Suppressor macrophage treated with lipopolysaccharide for 4 hours (primary cell): ENCODE results near the gene LIPG.
"Not testable (repeated sequence)": the region's sequence is repeated elsewhere in the genome, so short reads cannot be mapped to it uniquely, and the experiment has no call there.

ENCODE experiments used
- DNase-seq: peaks from one replicate; pipeline ENCODE4 v3.0.0-alpha.2; 2020

The LIPG gene

DNA sequence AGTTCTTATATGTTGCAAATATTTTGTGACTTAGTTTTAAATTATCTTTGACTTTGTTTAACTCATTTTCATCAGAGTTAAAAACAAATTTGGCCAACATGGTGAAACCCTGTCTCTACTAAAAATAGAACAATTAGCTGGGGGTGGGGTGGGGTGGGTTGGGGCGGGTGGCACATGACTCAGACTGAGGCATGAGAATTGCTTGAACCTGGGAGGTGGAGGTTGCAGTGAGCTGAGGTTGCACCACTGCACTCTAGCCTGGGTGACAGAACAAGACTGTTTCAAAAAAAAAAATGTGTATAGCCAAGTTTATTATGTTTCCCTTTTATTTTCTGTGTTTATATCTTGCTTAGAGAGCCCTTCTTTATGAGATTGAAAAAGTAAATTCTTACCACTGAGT lies 14.2 kb upstream of the LIPG start:
- no peak for DNase-seq

DNA sequence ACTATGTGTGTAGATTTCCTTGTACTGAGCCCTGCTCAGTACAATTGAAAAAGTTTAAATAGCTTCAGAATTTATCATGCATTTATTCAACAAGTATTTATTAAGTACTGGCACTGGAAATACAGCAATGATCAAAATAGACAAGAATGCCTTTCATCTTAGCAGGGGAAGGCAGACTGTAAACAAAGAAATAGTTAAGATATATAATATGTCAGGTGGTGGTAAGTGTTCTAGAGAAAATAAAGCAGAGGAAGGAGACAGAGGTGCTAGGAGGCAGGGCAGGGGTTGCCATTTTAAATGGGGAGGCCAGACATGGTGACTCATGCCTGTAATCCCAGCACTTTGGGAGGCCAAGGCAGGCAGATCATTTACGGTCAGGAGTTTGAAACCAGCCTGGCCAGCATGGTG lies 13.6 kb upstream of the LIPG start:
- no peak for DNase-seq

DNA sequence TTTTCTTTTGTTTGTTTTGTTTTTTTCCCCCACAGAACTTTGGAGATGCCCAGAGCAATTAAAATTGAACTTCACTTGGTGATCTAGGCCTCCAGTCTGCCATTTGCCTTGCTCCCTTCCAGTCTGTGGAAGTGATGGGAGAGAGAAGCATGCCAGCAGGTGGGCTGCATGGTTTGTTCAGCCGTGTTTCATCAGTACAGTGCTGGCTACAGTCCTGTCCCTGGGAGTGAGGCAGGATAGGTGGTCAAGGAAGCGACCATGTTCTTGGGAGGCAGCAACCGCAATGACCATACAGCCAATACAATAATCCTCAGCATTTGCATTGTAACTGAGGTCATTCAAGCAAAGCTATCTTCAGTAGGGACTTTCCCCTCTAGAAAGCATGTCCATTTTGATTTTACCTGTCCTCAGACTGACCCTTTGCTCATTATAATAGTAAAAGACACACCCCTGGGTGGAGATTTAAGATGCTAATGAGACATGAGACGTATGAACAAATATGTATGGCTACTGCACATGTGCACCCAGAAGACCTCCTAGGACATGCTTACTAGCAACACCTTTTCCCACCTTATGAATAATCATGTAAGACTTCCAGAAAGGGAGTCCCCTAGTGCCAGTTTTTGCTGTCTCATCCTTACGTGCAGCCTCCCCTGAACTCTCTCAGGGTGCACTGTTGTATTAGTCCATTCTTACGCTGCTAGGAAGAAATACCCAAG lies 11.1 kb upstream of the LIPG start:
- no peak for DNase-seq

DNA sequence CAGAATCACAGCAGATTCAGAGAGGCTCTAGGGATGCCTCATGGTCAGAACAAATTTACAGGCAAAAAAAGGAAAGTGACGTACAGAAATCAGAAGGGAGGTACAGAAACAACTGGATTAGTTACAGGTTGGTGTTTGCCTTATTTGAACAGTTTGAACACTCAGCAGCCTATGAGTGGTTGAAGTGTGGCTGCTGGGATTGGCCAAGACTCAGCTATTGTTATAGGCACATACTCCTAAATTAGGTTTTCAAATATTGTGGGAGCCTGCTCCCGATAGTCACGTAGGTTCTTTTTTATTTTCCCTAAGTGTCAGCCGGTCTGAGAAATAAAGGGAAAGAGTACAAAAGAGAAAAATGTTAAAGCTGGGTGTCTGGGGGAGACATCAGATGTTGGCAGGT lies 8.9 kb upstream of the LIPG start:
- no peak for DNase-seq

DNA sequence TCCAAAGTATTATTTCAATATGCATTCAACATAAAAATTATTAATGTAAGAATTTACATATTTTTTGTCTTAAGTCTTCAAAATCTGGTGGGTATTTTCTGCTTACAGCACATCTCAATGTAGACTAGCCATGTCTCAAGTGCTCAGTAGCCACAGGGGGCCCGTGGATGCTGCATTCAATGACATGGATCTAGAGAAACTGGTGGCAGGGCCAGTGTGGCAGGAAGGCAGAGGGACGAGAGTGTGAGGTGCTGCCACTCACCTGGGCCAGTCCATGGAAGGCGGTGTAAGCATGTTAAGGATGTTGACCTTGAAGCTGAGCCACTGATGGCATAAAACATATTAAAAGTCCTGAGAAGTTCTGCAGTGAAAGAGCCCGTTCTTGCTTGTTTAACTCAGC lies 6.2 kb upstream of the LIPG start:
- DNase-seq = no peak

DNA sequence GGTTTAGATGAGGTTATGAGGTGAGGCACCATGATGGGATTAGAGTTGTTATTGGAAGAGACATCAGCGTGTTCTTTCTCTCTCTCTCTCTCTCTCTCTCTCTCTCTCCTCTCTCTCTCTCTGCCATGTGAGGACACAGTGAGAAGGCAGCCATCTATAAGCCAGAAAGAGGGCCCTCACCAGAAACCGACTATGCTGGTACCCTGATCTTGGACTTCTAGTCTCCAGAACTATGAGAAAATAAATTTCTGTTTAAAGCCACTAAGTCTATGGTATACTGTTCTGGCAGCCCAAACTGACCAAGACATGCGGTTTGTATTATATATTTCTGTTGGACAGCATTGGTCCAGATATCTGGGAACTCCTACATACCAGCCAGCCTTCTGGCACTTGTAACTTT lies 3.5 kb upstream of the LIPG start:
- no peak for DNase-seq

DNA sequence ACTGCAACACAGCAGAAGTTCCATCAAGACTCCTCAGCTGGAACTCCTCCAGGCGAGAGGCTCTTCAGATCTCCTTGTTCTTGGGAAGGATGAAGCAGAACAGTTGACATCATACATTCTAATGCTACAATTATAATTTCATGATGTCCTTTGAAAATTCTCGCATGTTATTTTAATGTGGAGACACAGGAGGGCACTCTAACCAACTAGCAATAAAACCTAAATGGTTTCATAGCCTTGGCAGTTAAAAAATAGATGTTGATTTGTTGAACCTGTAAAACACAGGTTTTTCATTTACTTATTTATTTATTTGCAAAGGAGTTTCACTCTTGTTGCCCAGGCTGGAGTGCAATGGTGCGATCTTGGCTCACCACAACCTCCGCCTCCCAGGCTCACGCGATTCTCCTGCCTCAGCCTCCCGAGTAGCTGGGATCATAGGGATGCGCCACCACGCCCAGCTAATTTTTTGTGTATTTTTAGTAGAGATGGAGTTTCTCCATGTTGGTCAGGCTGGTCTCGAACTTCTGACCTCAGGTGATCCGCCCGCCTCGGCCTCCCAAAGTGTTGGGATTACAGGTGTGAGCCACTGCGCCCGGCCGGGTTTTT lies 2.4 kb upstream of the LIPG start:
- DNase-seq = peak; percentile 11

DNA sequence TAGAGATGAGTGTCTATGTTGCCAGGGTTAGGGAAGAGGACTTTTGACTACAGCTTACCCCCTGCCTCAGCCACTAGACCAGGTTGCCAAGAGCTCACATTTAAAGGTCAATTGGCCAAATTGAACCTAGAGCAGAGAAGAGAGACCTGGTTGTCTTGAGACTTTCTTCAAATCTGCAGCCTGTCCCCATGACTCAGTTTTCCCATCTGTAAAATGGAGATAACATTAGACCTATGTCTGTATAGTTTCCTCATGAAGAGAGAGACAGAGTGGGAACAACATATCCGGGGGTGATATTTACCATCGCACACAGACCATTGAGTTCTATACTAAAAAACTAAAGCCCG lies 1.6 kb upstream of the LIPG start:
- DNase-seq = no peak

DNA sequence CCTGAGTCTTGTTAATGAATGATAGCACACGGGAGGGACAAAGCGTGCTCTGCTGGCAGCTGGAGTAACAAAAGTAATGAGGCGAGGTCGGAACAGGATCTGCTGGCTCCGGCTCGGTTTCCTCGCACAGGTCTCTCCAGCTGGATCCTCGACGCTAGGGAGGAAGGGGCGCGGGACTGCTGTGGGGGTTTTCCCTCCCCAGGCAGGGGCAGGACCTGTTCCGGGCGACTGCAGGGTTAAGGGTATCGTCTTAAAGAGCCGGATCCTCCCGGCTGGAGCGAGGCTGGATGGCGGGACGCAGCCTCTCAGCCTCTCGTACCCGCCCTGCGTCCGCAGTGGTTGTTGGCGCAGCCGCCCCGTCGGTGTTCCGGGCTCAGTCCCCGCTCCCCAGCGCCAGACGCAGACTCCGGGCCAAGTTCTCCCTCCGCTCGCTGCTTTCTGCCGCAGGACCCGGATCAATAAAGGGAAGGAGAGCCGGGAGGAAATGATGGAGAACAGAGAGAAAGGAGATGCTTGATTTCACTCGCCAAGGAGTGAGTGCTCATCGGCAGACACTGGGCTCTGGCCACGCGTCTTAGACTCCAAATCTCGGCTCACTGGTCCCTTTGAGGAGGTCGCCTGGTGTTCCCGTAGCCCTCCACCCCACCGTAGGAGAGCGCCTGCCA lies 1.1 kb upstream of the LIPG start:
- DNase-seq = no peak

DNA sequence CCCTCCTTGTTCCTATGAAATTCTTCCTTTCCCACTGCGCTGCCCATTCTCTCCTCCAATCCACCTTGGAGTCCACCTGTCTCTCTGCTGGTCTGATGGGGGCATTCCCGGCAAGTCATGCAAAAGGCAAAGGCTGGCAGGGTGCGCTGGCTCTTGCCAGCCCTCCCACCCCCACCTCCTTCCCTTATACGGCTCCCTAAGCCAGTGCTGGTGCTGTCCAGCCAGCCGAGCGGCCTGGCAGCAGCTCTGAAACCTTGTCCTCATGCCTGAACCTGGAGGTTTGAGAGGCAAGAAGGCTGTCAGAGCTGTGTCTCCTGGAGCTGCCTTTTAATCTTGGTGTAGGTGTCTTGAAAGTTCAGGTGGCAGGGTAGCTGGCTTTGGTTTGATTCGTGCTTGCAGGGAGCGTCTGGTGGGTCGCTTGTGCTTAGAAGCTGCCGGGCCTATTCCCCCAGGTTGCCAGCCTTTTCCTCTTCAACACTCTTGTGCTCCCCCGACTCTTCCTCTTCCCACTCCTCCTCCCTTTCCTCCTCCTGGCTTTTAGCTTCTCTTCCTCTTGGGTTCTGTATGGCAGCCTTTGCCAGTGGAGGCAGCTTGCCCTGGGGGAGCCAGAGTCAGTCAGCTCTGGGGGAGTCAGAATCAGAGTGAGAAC lies 748 bp downstream of the LIPG start:
- DNase-seq = no peak

DNA sequence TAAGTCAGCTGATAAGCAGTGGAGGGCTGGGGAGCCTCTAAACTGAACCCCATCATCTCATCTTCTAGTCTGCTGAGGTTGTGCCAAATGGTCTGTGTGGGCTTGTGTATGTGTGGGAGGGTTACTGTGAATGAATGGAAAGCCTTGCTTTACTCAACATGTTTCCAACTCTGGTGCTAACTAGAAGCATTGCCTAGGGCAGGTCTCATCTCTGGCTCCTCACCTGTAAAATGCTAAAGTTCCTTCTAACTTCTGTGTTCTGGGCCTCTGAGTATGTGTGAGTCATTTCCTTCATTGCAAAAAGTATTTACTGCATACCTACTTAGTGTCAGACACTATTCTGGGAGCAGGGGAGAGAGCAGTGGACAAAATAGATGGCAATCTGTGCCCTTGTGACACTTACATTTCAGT lies 1.3 kb downstream of the LIPG start:
- DNase-seq = no peak

DNA sequence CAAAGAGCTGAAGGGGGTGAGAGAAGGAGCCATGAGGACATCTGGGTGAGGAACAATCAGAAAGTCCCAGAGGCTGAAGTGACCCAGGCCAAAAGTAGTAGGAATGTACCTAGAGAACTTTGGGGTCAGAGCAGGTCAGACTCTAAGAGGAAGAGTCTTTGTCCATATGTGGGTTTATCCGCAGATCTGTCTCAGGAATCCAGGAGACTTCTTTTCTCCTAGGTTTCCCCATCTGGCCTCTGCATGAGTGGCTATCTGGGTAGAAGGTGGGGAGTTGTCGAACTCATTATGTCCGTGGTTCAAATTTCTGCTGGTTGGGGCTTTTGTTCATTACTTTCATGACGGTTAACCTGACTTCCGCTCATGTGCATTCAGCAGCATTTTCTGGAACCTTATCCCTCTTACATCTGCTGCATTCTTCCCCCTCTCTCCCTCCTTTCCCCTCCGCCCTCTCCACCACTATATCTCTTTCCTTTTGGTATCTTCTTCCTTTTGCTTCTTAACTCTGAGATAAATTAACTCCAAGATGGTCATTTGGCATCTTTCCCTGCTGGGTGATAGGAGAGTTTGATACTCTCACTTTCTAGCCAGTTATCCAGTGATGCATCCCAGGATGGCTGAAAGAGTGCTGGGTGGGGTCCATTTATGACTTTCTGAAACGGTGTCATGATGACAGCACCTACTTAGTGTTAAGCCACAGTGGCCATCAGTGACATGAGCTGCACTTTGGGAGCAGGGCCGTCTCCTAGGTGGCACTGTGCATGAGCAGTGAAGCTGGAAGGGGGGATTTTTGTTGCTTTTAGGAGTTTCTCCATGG lies 2.1 kb downstream of the LIPG start:
- no peak for DNase-seq

DNA sequence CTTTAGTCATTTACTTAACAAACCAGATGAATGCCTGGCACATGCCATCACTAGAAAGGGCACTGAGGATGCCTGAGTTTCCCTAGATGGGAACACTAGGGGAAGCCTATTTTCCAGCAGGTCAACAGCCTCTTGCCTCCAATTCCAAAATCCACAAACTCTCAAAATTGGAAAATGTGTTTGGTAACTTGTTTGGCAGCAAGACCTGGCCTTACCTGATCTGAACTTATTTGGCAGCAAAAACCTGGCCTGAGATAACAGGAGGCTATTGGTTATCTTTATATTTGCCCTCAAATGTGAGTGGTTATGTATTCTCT lies 2.6 kb downstream of the LIPG start:
- no peak for DNase-seq

DNA sequence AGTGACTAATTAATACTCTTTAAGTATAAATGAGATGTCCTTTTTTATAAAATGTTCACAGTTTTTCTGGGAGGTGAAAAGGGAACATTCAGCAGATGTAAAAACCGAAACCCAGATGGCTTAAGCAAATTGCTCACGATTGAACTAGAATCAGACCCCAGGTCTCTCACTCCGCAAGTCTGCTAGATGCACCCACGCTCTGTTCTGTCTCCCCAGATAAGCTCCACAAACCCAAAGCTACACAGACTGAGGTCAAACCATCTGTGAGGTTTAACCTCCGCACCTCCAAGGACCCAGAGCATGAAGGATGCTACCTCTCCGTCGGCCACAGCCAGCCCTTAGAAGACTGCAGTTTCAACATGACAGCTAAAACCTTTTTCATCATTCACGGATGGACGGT lies 3.2 kb downstream of the LIPG start:
- no peak for DNase-seq

DNA sequence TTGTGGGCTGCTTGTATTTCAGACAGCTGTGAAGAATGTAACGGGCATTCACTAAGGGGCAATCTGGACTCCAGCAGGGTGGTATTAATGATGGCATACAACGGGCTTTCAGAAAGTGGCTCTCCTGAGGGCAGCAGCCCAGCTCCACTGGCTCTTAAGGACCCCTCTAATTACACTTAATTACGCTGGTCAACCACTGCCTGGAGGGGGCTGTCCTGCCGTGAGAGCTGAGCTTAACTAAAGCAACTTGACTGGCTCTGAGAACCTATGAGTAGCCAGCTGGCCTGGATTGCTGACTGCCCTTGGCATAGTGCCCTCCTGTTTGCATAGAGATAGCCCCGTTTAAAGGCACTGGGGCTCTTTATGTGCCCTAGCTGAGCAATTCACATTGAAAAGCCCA lies 3.8 kb downstream of the LIPG start:
- no peak for DNase-seq

DNA sequence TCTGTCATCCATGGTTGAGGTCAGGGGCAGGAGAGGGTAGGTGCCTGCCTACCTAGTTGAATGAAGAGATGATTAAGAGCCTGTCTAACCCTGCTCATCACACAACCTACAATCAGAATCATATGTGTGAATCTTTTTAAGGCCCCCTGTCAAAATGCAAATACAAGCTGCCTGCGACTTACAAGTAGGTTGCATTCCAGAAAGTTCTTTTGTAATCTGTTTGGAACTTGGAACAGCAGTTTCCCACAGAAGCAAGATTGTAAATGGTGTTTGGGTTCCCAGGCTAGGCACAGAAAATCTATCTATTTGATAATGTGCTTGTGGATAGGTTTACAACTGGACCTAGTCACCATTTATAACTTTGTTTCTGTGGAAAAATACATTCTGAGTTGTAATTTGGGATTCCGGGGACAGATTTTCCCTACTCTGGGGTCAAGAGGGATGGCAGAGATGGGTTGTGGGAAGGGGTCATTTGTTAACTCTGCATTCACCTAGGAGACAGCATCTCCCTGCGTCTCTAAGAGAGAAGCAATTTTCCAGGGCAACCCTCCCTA lies 4.4 kb downstream of the LIPG start:
- no peak for DNase-seq

DNA sequence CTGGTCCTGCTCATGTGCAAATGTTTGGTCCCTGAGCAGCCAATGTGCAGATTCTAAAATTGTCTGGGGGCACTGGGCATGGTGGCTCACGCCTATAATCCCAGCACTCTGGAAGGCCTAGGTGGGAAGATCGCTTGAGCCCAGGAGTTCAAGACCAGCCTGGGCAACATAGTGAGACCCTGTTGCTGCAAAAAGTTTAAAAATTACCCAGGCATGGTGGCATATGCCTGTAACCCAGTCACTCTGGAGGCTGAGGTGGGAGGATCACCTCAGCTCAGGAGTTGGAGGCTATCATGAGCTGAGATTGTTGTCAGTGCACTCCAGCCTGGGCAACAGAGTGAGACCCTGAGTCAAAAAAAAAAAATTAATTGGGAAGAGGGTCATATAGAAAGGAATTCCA lies 5.1 kb downstream of the LIPG start:
- no peak for DNase-seq

DNA sequence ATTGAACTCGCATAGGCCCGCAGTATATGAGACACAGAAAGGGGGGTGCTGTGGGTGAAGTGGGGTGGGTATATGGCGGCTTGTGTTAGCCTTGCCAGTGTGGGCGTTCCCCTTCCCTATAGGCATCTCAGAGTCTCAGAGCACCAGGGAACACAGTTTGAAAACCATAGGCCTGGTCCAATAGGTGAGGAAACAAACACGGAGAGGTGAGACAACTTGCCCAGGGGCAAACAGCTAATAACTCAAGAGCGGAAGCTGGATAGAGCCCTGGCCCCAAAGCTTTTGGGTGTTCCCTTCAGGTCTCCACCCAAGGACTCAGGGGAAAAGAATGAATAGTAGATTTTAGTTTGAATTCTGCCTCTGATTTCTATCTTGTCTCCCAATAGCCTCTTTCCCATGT lies 7.9 kb downstream of the LIPG start:
- DNase-seq = no peak

DNA sequence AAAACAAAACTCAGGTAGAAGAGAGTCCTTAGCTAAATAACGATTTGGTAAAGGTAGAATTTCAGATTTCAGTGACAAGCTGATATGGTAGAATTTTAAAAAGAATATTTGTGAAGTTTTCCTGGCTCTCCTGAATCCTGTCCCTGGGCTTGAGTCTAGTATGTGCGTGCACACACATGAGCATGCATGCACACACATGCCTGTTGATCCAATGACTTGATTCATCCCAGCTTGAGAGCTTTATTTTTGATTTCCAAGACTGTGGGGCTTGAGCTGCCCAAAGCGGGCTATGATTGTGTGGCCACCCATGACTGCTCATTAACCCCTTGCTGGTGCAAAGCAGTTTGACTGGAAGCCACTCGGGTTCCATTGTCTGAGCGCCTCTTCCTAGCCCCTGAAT lies 9.0 kb downstream of the LIPG start:
- DNase-seq = no peak

DNA sequence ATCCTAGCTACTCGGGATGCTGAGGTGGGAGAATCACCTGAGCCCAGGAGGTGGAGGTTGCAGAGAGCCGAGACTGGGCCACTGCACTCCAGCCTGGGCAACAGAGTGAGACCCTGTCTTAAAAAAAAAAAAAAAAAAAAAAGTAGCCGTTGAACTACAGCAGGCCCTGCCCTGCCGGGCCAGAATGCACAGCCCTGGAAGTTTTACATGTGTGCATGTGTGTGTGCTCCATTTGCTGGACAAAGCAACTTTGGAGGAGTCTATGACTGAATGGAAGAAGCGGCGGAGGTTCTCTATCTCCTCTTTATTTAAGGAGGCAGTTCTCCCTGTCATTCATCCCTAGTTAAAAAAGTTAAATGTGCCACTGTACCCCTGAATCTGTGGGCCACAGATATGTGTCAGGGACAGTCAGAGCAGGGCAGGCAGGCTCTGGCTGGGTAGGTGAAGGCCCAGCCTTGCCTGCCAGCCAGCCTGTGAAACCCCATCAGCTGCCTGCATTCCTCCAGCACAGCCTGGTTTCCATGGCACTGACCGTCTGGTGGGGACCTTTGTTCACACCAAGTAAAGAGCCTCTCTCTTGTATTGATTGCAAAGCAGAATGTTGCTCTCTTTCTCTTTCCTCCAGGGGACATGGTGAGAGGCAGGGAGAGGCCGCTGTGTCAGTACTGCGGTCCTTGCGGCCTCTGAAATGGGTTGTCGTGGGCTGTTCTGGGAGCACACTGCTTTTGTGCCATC lies 10.9 kb downstream of the LIPG start:
- no peak for DNase-seq

DNA sequence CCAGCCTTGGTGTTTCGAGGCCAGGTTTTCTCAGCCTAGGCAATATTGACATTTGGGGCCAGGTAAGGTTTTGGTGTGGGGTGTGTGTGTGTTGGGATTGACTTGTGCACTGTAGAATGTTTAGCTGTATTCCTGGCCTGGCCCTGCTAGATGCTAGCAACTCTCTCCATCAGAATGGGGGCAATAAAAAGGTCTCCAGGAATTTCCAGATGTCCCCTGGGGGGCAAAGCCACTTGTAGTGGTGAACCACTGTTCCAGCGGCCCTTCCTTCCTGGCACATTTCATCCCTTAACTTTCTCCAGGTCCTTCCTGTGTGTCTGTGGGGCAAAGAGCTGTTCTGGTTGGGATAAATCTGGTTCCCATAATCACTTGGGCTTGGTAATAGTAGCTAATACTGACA lies 12.0 kb downstream of the LIPG start:
- DNase-seq = no peak

DNA sequence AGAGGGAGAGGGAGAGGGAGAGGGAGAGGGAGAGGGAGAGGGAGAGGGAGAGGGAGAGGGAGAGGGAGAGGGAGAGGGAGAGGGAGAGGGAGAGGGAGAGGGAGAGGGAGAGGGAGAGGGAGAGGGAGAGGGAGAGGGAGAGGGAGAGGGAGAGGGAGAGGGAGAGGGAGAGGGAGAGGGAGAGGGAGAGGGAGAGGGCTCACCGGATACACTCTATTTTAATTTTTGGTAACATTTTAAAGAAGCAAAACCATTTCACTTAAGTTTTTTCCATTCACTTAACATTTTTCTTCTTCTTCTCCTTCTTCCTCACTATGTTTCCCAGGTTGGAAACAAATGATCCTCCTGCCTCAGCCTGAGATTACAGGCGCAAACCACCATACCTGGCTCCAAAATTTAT lies 17.2 kb downstream of the LIPG start:
- not testable (repeated sequence) for DNase-seq
